Testis (tissue), 3 donors: ENCODE results near the gene C5. TPM values are rescaled to one million over a fixed set of nuclear protein-coding genes. Genes with fewer than 3 reads are reported as not detected.
"Not testable (repeated sequence)": the region's sequence is repeated elsewhere in the genome, so short reads cannot be mapped to it uniquely, and the experiment has no call there.

Source experiments
- DNase-seq: peaks from one replicate; pipeline ENCODE4 v3.0.0-alpha.2; 2019
- H3K27ac ChIP-seq, 2 donors: fragments of 200-600 bp; sonication (generic); one replicate each; pipeline ENCODE4 v1.5.1; 2019
- H3K27me3 ChIP-seq: fragments of 200-600 bp; sonication (generic); one replicate; pipeline ENCODE4 v1.5.1; 2019
- H3K36me3 ChIP-seq: fragments of 200-600 bp; sonication (generic); one replicate; pipeline ENCODE4 v1.5.1; 2017; ENCODE audit warnings: low read depth; ENCODE audit errors: missing control alignments
- H3K4me1 ChIP-seq: fragments of 200-600 bp; sonication (generic); one replicate; pipeline ENCODE4 v1.5.1; 2019
- H3K4me3 ChIP-seq, 2 donors: fragments of 200-600 bp; sonication (generic); one replicate each; pipeline ENCODE4 v1.5.1; 2017 to 2019
- H3K9me3 ChIP-seq: fragments of 200-600 bp; sonication (generic); one replicate; pipeline ENCODE4 v1.5.1; 2017
- POLR2A ChIP-seq: fragments of 450-650 bp; IDR thresholded peaks from one replicate; pipeline ENCODE4 v1.6.1; 2017; ENCODE audit warnings: antibody characterized with exemption, mild to moderate bottlenecking, moderate library complexity
- WGBS, 2 donors: methylation state at CpG; one replicate each; pipeline ENCODE4 v1.1.5; 2018; 5-methylcytosine and 5-hydroxymethylcytosine counted together
- intact Hi-C: fragments of 100-400 bp; cut with DNase I; formaldehyde crosslinking; loops from one replicate; pipeline ENCODE4 v1.15.1; 2023; ENCODE audit warnings: low total_unique reads
- polyA plus RNA-seq: library from polyadenylated mRNA; stranded (reverse); fragments of 350-450 nt; fragmentation: Illumina TruSeq; extraction: RNeasy Lipid Tissue Mini Kit (QIAGEN cat#74804); gene quantifications from one replicate; pipeline ENCODE4 v1.2.3, GENCODE V29; 2014; ENCODE audit warnings: low read depth, low replicate concordance; ENCODE audit not compliant: insufficient read depth
- total RNA-seq, 2 donors: library from RNA; depleted of rRNA; stranded (reverse); fragments of >200 nt; gene quantifications; one replicate each; pipeline ENCODE4 v1.2.3, GENCODE V29; 2016
- TF ChIP-seq, protein P1 (sequence below), 3 experiments: fragments of 450-650 bp in 2 of 3; fragments of 200-600 bp in 1 of 3; sonication (generic) in 1 of 3; IDR thresholded peaks; one replicate each; pipeline ENCODE4 v1.5.1; 2016 to 2019; ENCODE audit warnings: antibody characterized with exemption in 3 of 3, mild to moderate bottlenecking in 2 of 3, moderate library complexity in 1 of 3

C5 gene
- total and polyA plus RNA-seq, 3 donors from 2014 or later = 3.2 to 8.0 (median 5.1) TPM

DNA sequence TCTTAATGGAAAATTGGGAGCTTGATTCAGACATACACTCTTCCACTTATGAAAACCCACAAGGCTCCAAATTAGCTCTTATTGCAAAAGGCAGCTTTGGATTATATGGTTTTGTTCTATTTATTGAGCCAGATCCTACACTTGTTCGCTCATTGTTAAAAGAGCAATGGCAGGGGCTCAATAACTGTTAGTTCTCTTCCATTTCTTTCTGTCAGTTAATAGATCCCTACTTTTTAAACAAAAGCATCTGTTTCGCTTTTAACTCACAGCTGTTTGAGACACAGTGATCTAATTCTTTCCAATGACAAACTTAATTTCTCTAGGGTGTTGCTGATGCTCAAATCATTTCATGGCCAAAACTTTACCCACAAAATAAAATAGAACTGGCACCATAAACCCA is 11.7 kb downstream of the C5 start:
- intact Hi-C loops = no loop called here
- H3K27ac ChIP-seq = no peak overlapping the region
- H3K9me3 ChIP-seq = no peaks in the 10 kb centered on the region
- no peaks in the 10 kb centered on the region for H3K36me3 ChIP-seq
- TF ChIP-seq POLR2A = no peak
- TF ChIP-seq, protein P1, sequence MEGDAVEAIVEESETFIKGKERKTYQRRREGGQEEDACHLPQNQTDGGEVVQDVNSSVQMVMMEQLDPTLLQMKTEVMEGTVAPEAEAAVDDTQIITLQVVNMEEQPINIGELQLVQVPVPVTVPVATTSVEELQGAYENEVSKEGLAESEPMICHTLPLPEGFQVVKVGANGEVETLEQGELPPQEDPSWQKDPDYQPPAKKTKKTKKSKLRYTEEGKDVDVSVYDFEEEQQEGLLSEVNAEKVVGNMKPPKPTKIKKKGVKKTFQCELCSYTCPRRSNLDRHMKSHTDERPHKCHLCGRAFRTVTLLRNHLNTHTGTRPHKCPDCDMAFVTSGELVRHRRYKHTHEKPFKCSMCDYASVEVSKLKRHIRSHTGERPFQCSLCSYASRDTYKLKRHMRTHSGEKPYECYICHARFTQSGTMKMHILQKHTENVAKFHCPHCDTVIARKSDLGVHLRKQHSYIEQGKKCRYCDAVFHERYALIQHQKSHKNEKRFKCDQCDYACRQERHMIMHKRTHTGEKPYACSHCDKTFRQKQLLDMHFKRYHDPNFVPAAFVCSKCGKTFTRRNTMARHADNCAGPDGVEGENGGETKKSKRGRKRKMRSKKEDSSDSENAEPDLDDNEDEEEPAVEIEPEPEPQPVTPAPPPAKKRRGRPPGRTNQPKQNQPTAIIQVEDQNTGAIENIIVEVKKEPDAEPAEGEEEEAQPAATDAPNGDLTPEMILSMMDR (IDR thresholded peaks at IDR 0.05) = no peak
- no peaks in the 10 kb centered on the region for H3K4me1 ChIP-seq
- DNase-seq = no peak
- 88 to 93% methylated on average over 2 of the region's 2 CpGs for WGBS, 2 donors
- no peak overlapping the region for H3K4me3 ChIP-seq
- H3K27me3 ChIP-seq = no peaks in the 10 kb centered on the region

DNA sequence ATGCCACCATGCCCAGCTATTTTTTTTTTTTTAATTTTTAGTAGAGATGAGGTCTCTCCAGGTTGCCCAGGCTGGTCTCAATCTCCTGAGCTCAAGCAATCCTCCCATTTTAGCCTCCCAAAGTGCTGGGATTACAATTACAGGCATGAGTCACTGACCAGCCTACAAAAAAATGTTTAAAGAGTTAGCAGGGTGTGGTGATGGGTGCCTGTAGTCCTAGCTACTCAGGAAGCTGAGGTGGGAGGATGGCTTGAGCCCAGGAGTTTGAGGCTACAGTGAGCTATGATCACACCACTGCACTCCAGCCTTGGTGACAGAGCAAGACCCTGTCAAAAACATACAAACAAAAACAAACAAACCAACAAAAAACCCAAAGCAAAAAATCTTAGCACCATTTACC is 14.4 kb downstream of the C5 start:
- H3K27me3 ChIP-seq, H3K36me3 ChIP-seq, intact Hi-C loops, DNase-seq, H3K4me3 ChIP-seq, H3K9me3 ChIP-seq, H3K27ac ChIP-seq, H3K4me1 ChIP-seq: not testable (repeated sequence)

- 93 to 98% methylated on average over 2 of the region's 2 CpGs for WGBS, 2 donors
- Histone ChIP-seq H3K9me3 (no peaks in the 10 kb centered on the region), H3K27ac (no peak overlapping the region), H3K4me1 (no peaks in the 10 kb centered on the region), H3K27me3 (no peaks in the 10 kb centered on the region), H3K36me3 (no peaks in the 10 kb centered on the region), H3K4me3 (no peak overlapping the region)
- no peak for DNase-seq
- TF ChIP-seq, protein P1 (IDR thresholded peaks at IDR 0.05) = no peak
- no peak for TF ChIP-seq POLR2A
- intact Hi-C loops = no loop called here
Measured at GRCh38 chr9:121034529-121034928, 15.5 kb downstream of the C5 start.

DNA sequence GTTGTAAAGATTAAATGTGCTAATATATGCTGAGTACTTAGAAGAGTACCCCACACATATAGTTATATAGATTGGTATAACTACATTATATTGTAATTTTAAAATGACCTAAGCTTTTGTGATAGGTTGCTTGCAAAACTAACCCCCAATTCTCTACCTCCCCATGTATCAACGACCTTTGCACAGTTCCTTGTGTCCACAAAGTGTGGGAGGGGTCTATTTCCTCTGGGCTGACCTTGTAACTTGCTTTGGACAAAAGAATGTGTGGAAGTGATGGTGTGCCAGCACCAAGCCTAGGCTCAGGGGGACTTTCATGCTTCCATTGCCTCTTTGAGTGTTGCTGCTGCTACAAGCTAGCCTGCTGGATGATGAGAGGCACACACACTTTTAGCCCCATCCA is 20.6 kb downstream of the C5 start:
- H3K4me3 ChIP-seq = no peak overlapping the region
- H3K36me3 ChIP-seq = no peaks in the 10 kb centered on the region
- no peak for TF ChIP-seq POLR2A
- TF ChIP-seq, protein P1 (IDR thresholded peaks at IDR 0.05) = no peak
- 50 to 80% methylated on average over 1 of the region's 1 CpG for WGBS, 2 donors
- no peaks in the 10 kb centered on the region for H3K4me1 ChIP-seq
- H3K27ac ChIP-seq = no peak overlapping the region
- DNase-seq = no peak
- H3K9me3 ChIP-seq = no peaks in the 10 kb centered on the region
- no peaks in the 10 kb centered on the region for H3K27me3 ChIP-seq
- intact Hi-C loops = no loop called here

DNA sequence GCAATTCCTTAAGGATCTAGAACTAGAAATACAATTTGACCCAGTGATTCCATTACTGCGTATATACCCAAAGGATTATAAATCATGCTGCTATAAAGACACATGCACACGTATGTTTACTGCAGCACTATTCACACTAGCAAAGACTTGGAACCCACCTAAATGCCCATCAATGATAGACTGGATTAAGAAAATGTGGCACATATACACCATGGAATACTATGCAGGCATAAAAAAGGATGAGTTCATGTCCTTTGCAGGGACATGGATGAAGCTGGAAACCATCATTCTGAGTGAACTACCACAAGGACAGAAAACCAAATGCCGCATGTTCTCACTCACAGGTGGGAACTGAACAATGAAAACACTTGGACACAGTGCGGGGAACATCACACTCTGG is 21.8 kb downstream of the C5 start:
- H3K27ac ChIP-seq, H3K36me3 ChIP-seq, H3K27me3 ChIP-seq, DNase-seq, intact Hi-C loops, H3K9me3 ChIP-seq, H3K4me3 ChIP-seq, H3K4me1 ChIP-seq: not testable (repeated sequence)
- 74% methylated on average over 4 of the region's 4 CpGs for WGBS, 2 donors

GRCh38 chr9:121026768-121027167 is 23.3 kb downstream of the C5 start:
- H3K4me1 ChIP-seq = peaks cover 1% of the 10 kb centered on the region
- H3K4me3 ChIP-seq = no peak overlapping the region
- no peak for TF ChIP-seq POLR2A
- TF ChIP-seq, protein P1 (IDR thresholded peaks at IDR 0.05) = no peak
- intact Hi-C loops = no loop called here
- H3K9me3 ChIP-seq = no peaks in the 10 kb centered on the region
- no peaks in the 10 kb centered on the region for H3K27me3 ChIP-seq
- no peak overlapping the region for H3K27ac ChIP-seq
- no peaks in the 10 kb centered on the region for H3K36me3 ChIP-seq
- no peak for DNase-seq
